ENCODE results near the gene GALP.

DNA sequence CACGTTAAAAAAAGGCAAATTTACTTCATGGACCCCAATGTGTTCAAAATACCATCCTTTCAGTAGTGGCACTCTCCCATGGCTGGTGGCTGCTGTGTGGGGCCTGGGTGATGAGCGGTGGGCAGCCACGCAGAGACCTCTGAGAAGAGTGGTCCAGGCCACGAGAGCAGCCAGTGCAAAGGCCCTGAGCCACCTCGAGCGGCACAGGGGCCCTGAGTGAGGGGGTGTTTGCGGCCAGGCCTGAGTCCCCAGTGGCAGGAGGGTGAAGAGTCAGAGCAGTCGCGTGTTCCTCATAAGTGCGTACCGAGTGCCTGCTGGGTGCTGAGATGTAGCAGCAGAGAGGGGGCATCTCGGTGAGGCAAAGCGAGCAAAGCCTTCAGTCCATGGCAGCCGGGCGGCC is 27.7 kb upstream of the GALP start:
- TF ChIP-seq, protein P1, sequence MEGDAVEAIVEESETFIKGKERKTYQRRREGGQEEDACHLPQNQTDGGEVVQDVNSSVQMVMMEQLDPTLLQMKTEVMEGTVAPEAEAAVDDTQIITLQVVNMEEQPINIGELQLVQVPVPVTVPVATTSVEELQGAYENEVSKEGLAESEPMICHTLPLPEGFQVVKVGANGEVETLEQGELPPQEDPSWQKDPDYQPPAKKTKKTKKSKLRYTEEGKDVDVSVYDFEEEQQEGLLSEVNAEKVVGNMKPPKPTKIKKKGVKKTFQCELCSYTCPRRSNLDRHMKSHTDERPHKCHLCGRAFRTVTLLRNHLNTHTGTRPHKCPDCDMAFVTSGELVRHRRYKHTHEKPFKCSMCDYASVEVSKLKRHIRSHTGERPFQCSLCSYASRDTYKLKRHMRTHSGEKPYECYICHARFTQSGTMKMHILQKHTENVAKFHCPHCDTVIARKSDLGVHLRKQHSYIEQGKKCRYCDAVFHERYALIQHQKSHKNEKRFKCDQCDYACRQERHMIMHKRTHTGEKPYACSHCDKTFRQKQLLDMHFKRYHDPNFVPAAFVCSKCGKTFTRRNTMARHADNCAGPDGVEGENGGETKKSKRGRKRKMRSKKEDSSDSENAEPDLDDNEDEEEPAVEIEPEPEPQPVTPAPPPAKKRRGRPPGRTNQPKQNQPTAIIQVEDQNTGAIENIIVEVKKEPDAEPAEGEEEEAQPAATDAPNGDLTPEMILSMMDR (conservative IDR thresholded peaks at IDR 0.05; ENCODE audit: low read depth in 2 of 2): no peak
- no peak for TF ChIP-seq EZH2 (IDR thresholded peaks at IDR 0.05; ENCODE audit: low read depth, unreplicated experiment)
- TF ChIP-seq ZNF114 (CRISPR knock-in tag; IDR thresholded peaks at IDR 0.05): no peak
- TF ChIP-seq CREB1 (CRISPR knock-in tag; IDR thresholded peaks at IDR 0.05; ENCODE audit: low read depth): no peak
- TF ChIP-seq, protein P2, sequence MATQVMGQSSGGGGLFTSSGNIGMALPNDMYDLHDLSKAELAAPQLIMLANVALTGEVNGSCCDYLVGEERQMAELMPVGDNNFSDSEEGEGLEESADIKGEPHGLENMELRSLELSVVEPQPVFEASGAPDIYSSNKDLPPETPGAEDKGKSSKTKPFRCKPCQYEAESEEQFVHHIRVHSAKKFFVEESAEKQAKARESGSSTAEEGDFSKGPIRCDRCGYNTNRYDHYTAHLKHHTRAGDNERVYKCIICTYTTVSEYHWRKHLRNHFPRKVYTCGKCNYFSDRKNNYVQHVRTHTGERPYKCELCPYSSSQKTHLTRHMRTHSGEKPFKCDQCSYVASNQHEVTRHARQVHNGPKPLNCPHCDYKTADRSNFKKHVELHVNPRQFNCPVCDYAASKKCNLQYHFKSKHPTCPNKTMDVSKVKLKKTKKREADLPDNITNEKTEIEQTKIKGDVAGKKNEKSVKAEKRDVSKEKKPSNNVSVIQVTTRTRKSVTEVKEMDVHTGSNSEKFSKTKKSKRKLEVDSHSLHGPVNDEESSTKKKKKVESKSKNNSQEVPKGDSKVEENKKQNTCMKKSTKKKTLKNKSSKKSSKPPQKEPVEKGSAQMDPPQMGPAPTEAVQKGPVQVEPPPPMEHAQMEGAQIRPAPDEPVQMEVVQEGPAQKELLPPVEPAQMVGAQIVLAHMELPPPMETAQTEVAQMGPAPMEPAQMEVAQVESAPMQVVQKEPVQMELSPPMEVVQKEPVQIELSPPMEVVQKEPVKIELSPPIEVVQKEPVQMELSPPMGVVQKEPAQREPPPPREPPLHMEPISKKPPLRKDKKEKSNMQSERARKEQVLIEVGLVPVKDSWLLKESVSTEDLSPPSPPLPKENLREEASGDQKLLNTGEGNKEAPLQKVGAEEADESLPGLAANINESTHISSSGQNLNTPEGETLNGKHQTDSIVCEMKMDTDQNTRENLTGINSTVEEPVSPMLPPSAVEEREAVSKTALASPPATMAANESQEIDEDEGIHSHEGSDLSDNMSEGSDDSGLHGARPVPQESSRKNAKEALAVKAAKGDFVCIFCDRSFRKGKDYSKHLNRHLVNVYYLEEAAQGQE (IDR thresholded peaks at IDR 0.05; ENCODE audit: unreplicated experiment): no peak
- no peak for TF ChIP-seq POLR2AphosphoS5 (IDR thresholded peaks at IDR 0.05; ENCODE audit: low read depth)
- TF ChIP-seq EZH2phosphoT487 (IDR thresholded peaks at IDR 0.05; ENCODE audit: unreplicated experiment): no peak
